T-helper 2 cell treated with Interferon-gamma antibody and Interleukin-4, amounts not matched to agents 5 μg/mL and 100 μg/mL, for 36 hours (primary cell): ENCODE results near the gene ELMO2.

Source experiments
- DNase-seq: peaks from one replicate; pipeline ENCODE4 v3.0.0; 2021; ENCODE audit warnings: low spot score
- H3K27ac Mint-ChIP-seq: one replicate; pipeline ENCODE4 v1.8.0; 2021; ENCODE audit warnings: mild to moderate bottlenecking, mixed read lengths
- H3K27me3 Mint-ChIP-seq: one replicate; pipeline ENCODE4 v1.8.0; 2021; ENCODE audit warnings: low read depth, mixed read lengths
- H3K36me3 Mint-ChIP-seq: one replicate; pipeline ENCODE4 v1.8.0; 2021; ENCODE audit warnings: low read depth, mixed read lengths
- H3K4me1 Mint-ChIP-seq: one replicate; pipeline ENCODE4 v1.8.0; 2021; ENCODE audit warnings: low read depth, mixed read lengths
- H3K4me3 Mint-ChIP-seq: one replicate; pipeline ENCODE4 v1.8.0; 2022; ENCODE audit warnings: mild to moderate bottlenecking, moderate library complexity, mixed read lengths
- H3K9me3 Mint-ChIP-seq: one replicate; pipeline ENCODE4 v1.8.0; 2021; ENCODE audit warnings: mixed read lengths

ELMO2 gene

GRCh38 chr20:46406200-46406985 lies at the start of gene ELMO2:
TSS of gene ELMO2 (minus strand) at chr20:46406615. CDS start at chr20:46394482, 12,133 bp downstream.
- Mint-ChIP-seq H3K9me3 (no peaks in the 10 kb centered on the region), H3K27ac (peak within 1 kb of the TSS; percentile 88), H3K4me1 (peaks cover 58% of the 10 kb centered on the region), H3K4me3 (peak within 1 kb of the TSS; percentile 81), H3K36me3 (peaks cover 12% of the 10 kb centered on the region), H3K27me3 (peaks cover 5% of the 10 kb centered on the region)
- peak; percentile 96 for DNase-seq

- no peaks in the 10 kb centered on the region for H3K36me3 Mint-ChIP-seq
- no peaks in the 10 kb centered on the region for H3K4me1 Mint-ChIP-seq
- H3K4me3 Mint-ChIP-seq, result no peak overlapping the region
- H3K27ac Mint-ChIP-seq, result no peak overlapping the region
- DNase-seq, result no peak
- H3K27me3 Mint-ChIP-seq, result peaks cover 21% of the 10 kb centered on the region
- peaks cover 21% of the 10 kb centered on the region for H3K9me3 Mint-ChIP-seq
These were observed 49.3 kb upstream of the ELMO2 start for GRCh38 chr20:46455729-46456128.

GRCh38 chr20:46446851-46447250 lies 40.4 kb upstream of the ELMO2 start:
- H3K27me3 Mint-ChIP-seq, result peaks cover 15% of the 10 kb centered on the region

GRCh38 chr20:46439837-46440236 lies 33.4 kb upstream of the ELMO2 start:
- no peak overlapping the region for H3K27ac Mint-ChIP-seq
- peaks cover 15% of the 10 kb centered on the region for H3K27me3 Mint-ChIP-seq
- H3K36me3 Mint-ChIP-seq, result no peaks in the 10 kb centered on the region
- H3K9me3 Mint-ChIP-seq, result peaks cover 4% of the 10 kb centered on the region
- no peaks in the 10 kb centered on the region for H3K4me1 Mint-ChIP-seq
- no peak overlapping the region for H3K4me3 Mint-ChIP-seq
- DNase-seq, result no peak

More at GRCh38 chr20:46446851-46447250, 40.4 kb upstream of the ELMO2 start:
- Mint-ChIP-seq H3K9me3 (peaks cover 4% of the 10 kb centered on the region), H3K4me1 (no peaks in the 10 kb centered on the region), H3K27ac (no peak overlapping the region), H3K4me3 (no peak overlapping the region), H3K36me3 (no peaks in the 10 kb centered on the region)
- DNase-seq, result no peak

GRCh38 chr20:46438156-46438750 lies 31.8 kb upstream of the ELMO2 start:
- no peaks in the 10 kb centered on the region for H3K4me1 Mint-ChIP-seq
- no peaks in the 10 kb centered on the region for H3K9me3 Mint-ChIP-seq
- DNase-seq, result no peak
- H3K27ac Mint-ChIP-seq, result no peak overlapping the region
- H3K4me3 Mint-ChIP-seq, result no peak overlapping the region
- H3K36me3 Mint-ChIP-seq, result no peaks in the 10 kb centered on the region
- peaks cover 6% of the 10 kb centered on the region for H3K27me3 Mint-ChIP-seq

GRCh38 chr20:46435146-46435545 lies 28.7 kb upstream of the ELMO2 start:
- Mint-ChIP-seq H3K27me3 (peaks cover 14% of the 10 kb centered on the region), H3K4me3 (no peak overlapping the region), H3K27ac (no peak overlapping the region), H3K4me1 (no peaks in the 10 kb centered on the region), H3K36me3 (no peaks in the 10 kb centered on the region), H3K9me3 (no peaks in the 10 kb centered on the region)
- DNase-seq, result no peak

- H3K9me3 Mint-ChIP-seq, result no peaks in the 10 kb centered on the region
- DNase-seq, result no peak
- H3K36me3 Mint-ChIP-seq, result no peaks in the 10 kb centered on the region
- no peak overlapping the region for H3K27ac Mint-ChIP-seq
- H3K4me1 Mint-ChIP-seq, result no peaks in the 10 kb centered on the region
- peaks cover 15% of the 10 kb centered on the region for H3K27me3 Mint-ChIP-seq
- H3K4me3 Mint-ChIP-seq, result no peak overlapping the region
These were observed 28.2 kb upstream of the ELMO2 start for GRCh38 chr20:46434597-46434996.

GRCh38 chr20:46433051-46433450 lies 26.6 kb upstream of the ELMO2 start:
- no peak for DNase-seq
- peaks cover 25% of the 10 kb centered on the region for H3K27me3 Mint-ChIP-seq
- no peaks in the 10 kb centered on the region for H3K4me1 Mint-ChIP-seq
- no peaks in the 10 kb centered on the region for H3K9me3 Mint-ChIP-seq
- H3K4me3 Mint-ChIP-seq, result no peak overlapping the region
- H3K36me3 Mint-ChIP-seq, result no peaks in the 10 kb centered on the region
- no peak overlapping the region for H3K27ac Mint-ChIP-seq

GRCh38 chr20:46430921-46431712 lies 24.7 kb upstream of the ELMO2 start:
- no peak overlapping the region for H3K27ac Mint-ChIP-seq
- H3K4me1 Mint-ChIP-seq, result no peaks in the 10 kb centered on the region
- DNase-seq, result no peak
- peaks cover 34% of the 10 kb centered on the region for H3K27me3 Mint-ChIP-seq
- no peak overlapping the region for H3K4me3 Mint-ChIP-seq
- no peaks in the 10 kb centered on the region for H3K36me3 Mint-ChIP-seq
- H3K9me3 Mint-ChIP-seq, result no peaks in the 10 kb centered on the region

GRCh38 chr20:46427384-46427783 lies 21.0 kb upstream of the ELMO2 start:
- Mint-ChIP-seq H3K36me3 (no peaks in the 10 kb centered on the region), H3K9me3 (no peaks in the 10 kb centered on the region), H3K27me3 (peaks cover 38% of the 10 kb centered on the region), H3K4me1 (no peaks in the 10 kb centered on the region), H3K4me3 (no peak overlapping the region), H3K27ac (no peak overlapping the region)
- no peak for DNase-seq

GRCh38 chr20:46423882-46424482 lies 17.6 kb upstream of the ELMO2 start:
- H3K27me3 Mint-ChIP-seq, result peaks cover 43% of the 10 kb centered on the region
- no peaks in the 10 kb centered on the region for H3K4me1 Mint-ChIP-seq
- DNase-seq, result no peak
- H3K4me3 Mint-ChIP-seq, result no peak overlapping the region
- no peaks in the 10 kb centered on the region for H3K36me3 Mint-ChIP-seq
- no peaks in the 10 kb centered on the region for H3K9me3 Mint-ChIP-seq
- no peak overlapping the region for H3K27ac Mint-ChIP-seq

- no peak for DNase-seq
- Mint-ChIP-seq H3K27me3 (peaks cover 45% of the 10 kb centered on the region), H3K36me3 (no peaks in the 10 kb centered on the region), H3K27ac (no peak overlapping the region), H3K9me3 (no peaks in the 10 kb centered on the region), H3K4me3 (no peak overlapping the region), H3K4me1 (no peaks in the 10 kb centered on the region)
These were observed 16.9 kb upstream of the ELMO2 start for GRCh38 chr20:46423342-46423741.

- no peak for DNase-seq
- no peaks in the 10 kb centered on the region for H3K9me3 Mint-ChIP-seq
- no peaks in the 10 kb centered on the region for H3K4me1 Mint-ChIP-seq
- no peaks in the 10 kb centered on the region for H3K36me3 Mint-ChIP-seq
- H3K27ac Mint-ChIP-seq, result no peak overlapping the region
- no peak overlapping the region for H3K4me3 Mint-ChIP-seq
- peaks cover 37% of the 10 kb centered on the region for H3K27me3 Mint-ChIP-seq
These were observed 14.5 kb upstream of the ELMO2 start for GRCh38 chr20:46420878-46421277.

- Mint-ChIP-seq H3K4me3 (no peak overlapping the region), H3K36me3 (no peaks in the 10 kb centered on the region), H3K9me3 (no peaks in the 10 kb centered on the region), H3K4me1 (no peaks in the 10 kb centered on the region), H3K27ac (no peak overlapping the region), H3K27me3 (peaks cover 39% of the 10 kb centered on the region)
- DNase-seq, result no peak
These were observed 13.5 kb upstream of the ELMO2 start for GRCh38 chr20:46419882-46420281.
